NCI-H460 (cell line): ENCODE results near the gene KLHL21. TPM values are rescaled to one million over a fixed set of nuclear protein-coding genes. Genes with fewer than 3 reads are reported as not detected.

Source experiments
- DNase-seq: peaks from one replicate; pipeline ENCODE4 v3.0.0-alpha.2; 2016; ENCODE audit warnings: low read depth; ENCODE audit errors: extremely low read depth
- total RNA-seq: library from RNA; depleted of rRNA; stranded (reverse); fragments of >200 nt; shearing (Covaris generic); gene quantifications from 2 replicates; pipeline ENCODE4 v1.2.3, GENCODE V29; 2014

KLHL21 gene
- total RNA-seq, 1 experiment from 2014 or later = 14.5 TPM

GRCh38 chr1:6586404-6586816 lies 16.3 kb downstream of the KLHL21 start:
- no peak for DNase-seq

DNA sequence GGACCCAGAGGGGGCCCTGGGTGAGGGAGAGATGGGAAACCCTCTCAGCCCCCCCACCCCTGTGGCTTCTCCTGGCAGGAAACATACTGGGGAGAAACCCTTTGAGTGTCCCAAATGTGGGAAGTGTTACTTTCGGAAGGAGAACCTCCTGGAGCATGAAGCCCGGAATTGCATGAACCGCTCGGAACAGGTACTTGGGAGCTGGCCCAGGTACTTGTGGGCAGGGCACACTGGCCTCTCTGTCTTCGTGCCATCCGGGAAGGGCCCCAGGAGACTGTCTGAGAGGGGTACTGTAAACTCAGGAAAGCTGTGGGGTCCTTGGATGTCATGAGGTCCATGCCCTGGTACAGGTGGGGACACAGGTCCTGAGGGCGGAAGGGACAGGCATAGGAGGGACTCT lies 16.8 kb downstream of the KLHL21 start:
- no peak for DNase-seq

DNA sequence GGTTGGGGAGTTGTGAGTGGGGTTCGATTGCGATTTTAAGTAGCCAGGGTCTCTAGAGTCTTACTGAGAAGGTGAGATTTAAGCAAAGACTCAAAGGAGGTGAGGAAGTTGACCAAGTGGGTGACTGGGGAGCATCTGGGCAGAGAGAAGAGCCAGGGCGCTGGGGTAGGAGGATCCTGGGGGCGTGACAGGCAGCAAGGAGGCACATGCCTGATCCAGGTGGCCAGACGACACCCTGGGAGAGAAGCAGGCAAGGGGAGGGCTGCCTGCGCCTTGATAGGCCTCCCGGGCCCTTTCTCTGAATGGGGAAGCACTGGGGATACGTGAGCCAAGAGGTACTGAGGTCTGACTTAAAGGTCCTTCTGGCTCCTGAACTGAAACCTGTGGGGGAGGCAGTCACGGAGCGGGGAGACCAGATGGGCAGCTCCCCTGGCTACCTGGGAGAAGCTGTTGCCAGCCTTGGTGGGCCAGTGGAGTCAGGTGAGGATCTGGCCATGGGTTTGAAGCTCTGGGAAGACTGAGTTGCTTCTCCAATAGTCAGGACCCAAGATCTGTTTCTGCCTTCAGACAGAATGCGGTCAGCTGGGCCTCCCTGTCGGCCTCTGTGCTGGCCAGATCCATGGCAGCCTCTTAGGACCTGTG lies 17.5 kb downstream of the KLHL21 start:
- no peak for DNase-seq

DNA sequence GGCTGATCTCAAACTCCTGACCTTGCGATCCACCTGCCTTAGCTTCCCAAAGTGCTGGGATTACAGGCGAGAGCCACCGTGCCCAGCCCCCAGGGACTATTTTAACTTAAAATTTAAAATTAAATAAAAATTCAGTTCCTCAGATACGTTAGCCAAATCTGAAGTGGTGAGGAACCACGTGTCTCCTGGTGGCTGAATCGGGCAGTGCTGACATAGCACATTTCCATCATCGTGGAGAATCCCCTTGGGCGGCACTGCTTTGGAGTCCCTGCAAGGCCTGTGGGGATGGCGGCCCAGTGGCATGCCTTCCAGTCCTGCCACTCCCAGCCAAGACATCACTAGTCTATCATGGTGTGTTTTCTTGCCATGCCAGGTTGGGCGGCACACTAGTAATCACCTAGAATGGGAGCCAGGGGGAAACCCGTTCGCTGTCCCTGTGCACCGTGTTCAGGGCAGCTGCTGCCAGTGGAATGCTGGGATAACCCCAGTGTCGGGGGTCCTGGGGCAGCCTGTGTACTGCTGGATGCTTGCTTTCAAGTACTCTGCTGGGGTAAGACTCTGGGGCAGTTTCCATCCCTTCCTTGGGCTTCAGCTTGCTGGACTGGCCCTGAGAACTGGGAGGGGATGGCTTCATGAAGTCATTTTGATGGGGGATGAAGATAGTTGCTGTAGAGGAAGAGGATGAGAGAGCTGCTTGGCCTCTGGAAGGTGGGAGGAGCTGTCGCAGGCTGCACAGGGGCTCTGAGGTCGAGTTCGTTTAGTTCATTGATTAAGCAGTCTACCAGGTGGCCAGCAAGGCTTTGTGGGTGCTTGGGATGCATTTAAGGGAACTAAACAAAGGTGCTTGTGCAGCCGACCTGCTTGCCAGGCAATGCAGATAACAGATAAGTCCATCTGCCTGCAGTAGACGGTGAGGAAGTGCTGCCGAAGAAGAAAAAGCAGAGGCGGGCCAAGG lies 18.3 kb downstream of the KLHL21 start:
- no peak for DNase-seq

DNA sequence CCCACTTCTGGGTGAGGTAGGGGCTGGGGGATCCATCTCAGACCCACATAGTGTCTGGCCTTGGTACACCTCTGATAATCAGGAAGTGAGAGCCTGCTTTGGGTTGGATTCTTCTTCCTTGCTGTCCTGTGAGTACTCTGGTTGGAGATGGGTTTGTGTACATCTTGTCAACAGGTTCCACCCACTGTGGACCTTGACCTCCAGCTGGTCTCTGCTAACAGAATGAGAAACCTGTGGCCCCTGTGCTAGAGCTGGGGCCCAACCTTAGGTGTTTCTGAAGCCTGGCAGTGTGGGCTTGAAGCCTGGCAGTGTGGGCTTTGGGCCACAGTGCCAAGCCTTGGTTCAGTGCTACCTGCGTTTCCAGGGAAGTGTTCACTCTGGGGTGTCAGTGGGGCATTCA lies 20.3 kb downstream of the KLHL21 start:
- DNase-seq = no peak

- no peak for DNase-seq
Measured at GRCh38 chr1:6581561-6582305, 20.9 kb downstream of the KLHL21 start.

GRCh38 chr1:6580593-6581409 lies 21.9 kb downstream of the KLHL21 start:
- DNase-seq = no peak

DNA sequence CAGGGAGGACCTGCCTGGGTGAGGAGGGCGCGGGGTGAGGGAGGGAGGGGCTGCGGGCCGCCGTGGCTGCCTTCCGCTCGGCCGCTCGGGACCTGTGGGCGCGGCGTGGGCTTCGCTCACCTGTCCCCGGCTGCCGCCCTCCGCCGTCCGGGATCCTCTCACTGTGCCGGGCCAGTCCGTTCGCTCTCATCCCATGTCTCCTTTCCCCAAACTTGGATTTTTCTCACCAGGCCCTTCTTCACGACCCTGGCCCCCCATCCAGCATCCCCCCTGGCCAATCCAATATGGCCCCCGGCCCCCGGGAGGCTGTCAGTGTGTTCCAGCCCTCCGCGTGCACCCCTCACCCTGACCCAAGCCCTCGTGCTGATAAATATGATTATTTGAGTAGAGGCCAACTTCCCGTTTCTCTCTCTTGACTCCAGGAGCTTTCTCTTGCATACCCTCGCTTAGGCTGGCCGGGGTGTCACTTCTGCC lies 22.5 kb downstream of the KLHL21 start:
- no peak for DNase-seq

- peak; percentile 93 for DNase-seq
Measured at GRCh38 chr1:6579374-6580118, 23.1 kb downstream of the KLHL21 start, which contains the start of gene ZBTB48. ZBTB48 (plus strand) TSS chr1:6579994; CDS start chr1:6580610, 616 bp downstream.

DNA sequence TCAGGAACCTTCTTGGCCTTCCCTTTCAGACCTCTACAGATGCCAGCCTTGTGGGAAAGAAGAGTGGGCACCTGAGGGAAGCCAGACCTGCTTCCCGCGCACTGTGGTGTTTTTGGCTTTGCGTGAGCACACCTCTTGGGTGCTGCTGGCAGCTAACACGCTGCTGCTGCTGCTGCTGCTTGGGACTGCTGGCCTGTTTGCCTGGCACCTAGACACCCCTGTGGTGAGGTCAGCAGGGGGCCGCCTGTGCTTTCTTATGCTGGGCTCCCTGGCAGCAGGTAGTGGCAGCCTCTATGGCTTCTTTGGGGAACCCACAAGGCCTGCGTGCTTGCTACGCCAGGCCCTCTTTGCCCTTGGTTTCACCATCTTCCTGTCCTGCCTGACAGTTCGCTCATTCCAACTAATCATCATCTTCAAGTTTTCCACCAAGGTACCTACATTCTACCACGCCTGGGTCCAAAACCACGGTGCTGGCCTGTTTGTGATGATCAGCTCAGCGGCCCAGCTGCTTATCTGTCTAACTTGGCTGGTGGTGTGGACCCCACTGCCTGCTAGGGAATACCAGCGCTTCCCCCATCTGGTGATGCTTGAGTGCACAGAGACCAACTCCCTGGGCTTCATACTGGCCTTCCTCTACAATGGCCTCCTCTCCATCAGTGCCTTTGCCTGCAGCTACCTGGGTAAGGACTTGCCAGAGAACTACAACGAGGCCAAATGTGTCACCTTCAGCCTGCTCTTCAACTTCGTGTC lies 23.9 kb downstream of the KLHL21 start:
- DNase-seq = no peak

GRCh38 chr1:6577831-6578525 lies 24.7 kb downstream of the KLHL21 start:
- no peak for DNase-seq

- DNase-seq = no peak
Measured at GRCh38 chr1:6574818-6575217, 27.9 kb downstream of the KLHL21 start.

DNA sequence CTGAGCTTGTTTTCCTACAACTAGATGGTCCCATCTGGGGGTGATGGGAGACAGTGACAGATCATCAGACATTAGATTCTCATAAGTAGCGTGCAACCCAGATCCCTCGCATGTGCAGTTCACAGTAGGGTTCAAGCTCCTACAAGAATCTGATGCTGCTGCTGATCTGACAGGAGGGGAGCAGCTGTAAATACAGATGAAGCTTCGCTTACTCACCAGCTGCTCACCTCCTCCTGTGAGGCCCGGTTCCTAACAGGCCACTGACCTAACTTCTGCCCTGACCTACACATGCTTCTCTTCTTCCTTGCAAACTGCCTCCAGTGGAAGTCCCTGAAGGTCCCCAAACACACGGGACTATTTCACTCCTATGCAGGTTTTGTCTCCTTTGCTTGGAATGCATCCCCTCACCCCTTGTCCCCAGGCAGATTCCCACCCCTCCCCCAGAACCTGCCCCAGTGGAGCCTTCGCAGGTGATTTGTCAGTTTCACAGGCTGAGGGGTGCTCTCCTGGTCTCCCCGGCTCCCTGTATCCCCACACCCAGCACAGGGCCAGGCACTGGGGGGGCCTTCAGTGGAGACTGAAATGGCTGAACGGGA lies 28.5 kb downstream of the KLHL21 start:
- no peak for DNase-seq

DNA sequence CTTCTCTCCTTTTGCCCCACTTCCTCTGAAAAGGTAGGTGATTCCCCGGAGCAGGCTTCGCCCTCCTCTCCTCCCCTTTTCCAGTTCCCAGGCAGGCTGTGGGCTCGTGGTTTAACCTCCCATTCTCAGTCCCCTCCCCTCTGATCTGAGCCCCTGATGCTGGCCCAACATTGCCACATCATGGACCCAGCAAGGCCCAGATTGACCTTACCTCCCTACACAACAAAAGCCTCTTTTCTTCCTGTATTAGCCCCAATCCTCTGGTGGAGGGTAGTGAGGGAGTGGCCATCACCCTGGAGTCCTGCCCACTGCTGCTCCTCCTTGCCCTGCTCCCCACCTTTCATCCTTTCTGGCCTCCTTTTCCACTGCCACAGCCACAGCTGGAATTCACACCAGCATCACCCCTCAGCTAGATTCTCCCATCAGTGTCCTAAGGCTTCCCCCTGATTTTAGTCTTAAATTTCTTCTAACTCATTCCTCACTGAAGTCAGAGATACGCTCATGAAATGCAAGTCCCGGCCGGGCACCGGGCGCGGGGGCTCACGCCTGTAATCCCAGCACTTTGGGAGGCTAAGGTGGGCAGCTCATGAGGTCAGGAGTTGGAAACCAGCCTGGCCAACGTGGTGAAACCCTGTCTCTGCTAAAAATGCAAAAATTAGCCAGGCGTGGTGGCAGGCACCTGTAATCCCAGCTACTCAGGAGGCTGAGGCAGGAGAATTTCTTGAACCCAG lies 29.9 kb downstream of the KLHL21 start:
- DNase-seq = no peak

DNA sequence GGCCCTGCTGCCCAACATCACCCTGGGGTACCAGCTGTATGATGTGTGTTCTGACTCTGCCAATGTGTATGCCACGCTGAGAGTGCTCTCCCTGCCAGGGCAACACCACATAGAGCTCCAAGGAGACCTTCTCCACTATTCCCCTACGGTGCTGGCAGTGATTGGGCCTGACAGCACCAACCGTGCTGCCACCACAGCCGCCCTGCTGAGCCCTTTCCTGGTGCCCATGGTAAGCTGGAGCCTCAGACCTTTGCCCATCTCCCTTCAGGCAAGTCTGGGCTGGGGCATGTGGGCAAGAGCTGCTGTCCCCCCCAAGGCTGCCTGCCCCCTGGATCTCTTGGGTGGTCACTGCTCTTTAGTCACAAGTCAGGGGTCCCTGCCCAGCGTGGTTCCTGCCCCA lies 31.7 kb downstream of the KLHL21 start:
- DNase-seq = no peak

DNA sequence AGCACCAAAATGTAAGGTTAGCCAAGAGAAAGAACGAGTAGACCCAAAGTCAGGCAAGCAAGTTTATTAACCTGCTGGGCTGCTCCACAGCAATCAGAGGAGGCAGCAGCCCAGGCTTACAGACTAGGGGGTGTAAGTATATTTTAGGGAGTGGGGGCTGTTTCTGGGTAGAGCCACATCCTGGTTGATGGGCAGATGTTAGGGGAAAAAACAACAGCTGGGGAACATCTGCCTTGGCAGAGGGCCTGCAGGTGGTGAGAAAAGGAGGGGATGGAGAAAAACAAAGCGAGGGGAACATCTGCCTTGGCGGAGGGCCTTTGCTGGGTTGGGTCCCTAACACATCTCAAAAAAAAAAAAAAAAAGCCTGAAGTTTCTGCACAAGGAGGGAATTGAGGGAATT lies 32.6 kb downstream of the KLHL21 start:
- DNase-seq = no peak

DNA sequence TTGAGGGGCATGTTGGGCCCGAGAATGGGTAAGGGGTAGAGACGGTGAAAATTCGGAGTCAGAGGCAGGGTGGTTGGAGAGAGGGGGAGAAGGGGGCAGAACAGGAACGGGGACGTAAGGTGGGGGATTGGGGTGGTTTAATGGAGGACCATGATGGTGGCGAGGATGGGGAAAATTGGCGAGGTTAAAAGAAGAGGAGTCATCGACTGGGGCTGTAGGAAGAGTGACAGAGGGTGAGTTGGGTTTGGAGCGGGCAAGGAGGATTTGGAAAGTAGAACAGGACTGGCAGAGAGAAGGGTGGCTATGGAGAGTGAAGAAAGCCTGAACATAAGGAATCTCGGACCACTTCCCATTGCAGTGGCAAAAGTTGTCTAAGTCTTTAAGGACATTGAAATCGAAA lies 33.6 kb downstream of the KLHL21 start:
- no peak for DNase-seq
